HFF-Myc (cell line): ENCODE results near the gene GNPTAB.

Experiments used
- DNase-seq: peaks from one replicate; pipeline ENCODE4 v3.0.0-alpha.2; 2011; ENCODE audit warnings: low read depth; ENCODE audit errors: extremely low read depth
- H3K4me3 ChIP-seq: replicated peaks from 2 replicates; pipeline ENCODE4 v1.5.1; 2011; ENCODE audit warnings: low read depth, mild to moderate bottlenecking, control low read depth, low read length
- TF ChIP-seq, protein P1 (sequence below): IDR thresholded peaks from 2 replicates; pipeline ENCODE4 v1.5.1; 2012; ENCODE audit warnings: mild to moderate bottlenecking, low read depth, low read length, control low read depth; ENCODE audit errors: missing control alignments

Gene GNPTAB

DNA sequence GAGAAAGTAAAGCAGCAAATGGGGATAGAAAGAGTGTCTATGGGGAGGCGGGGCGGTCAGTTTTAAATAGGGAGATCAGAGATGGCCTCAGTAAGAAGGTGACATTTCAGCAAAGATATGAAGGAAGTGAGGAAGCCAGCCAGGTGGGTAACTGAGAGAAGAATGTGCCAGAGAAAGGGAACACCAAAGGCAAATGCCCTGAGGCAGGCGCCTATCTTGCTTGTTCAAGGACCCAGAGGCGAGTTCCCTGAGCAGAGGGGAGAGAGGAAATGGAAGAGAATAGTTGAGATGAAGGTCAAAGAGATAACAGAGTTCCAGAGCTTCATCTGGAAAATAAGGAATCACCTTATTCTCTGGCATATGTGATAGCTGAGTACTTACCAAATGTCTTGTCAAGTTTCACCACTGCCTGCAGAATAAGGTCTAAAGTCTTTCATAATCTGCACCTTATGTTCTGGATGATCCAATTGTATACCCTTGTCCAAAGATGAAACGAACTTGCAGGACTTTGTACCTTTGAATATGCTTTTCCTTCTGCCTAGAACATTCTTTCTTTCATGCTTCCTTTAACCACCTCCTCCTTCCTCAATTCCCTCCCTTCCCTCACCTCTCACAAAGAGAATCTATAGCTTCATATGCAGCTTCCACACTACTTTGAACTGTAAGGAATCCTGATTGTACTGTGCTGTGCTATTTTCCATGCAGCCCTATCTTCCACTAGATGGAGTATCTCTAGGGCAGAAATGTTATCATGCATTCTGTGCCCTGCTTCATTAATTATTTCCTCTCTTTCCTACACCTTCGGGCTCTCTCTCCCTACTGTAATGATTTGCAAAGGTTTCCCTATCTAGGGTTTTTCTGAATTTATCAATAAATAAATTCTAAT, 38.5 kb downstream of the GNPTAB start:
- no peak overlapping the region for H3K4me3 ChIP-seq
- TF ChIP-seq, protein P1, sequence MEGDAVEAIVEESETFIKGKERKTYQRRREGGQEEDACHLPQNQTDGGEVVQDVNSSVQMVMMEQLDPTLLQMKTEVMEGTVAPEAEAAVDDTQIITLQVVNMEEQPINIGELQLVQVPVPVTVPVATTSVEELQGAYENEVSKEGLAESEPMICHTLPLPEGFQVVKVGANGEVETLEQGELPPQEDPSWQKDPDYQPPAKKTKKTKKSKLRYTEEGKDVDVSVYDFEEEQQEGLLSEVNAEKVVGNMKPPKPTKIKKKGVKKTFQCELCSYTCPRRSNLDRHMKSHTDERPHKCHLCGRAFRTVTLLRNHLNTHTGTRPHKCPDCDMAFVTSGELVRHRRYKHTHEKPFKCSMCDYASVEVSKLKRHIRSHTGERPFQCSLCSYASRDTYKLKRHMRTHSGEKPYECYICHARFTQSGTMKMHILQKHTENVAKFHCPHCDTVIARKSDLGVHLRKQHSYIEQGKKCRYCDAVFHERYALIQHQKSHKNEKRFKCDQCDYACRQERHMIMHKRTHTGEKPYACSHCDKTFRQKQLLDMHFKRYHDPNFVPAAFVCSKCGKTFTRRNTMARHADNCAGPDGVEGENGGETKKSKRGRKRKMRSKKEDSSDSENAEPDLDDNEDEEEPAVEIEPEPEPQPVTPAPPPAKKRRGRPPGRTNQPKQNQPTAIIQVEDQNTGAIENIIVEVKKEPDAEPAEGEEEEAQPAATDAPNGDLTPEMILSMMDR, result peak; percentile 24
- no peak for DNase-seq

DNA sequence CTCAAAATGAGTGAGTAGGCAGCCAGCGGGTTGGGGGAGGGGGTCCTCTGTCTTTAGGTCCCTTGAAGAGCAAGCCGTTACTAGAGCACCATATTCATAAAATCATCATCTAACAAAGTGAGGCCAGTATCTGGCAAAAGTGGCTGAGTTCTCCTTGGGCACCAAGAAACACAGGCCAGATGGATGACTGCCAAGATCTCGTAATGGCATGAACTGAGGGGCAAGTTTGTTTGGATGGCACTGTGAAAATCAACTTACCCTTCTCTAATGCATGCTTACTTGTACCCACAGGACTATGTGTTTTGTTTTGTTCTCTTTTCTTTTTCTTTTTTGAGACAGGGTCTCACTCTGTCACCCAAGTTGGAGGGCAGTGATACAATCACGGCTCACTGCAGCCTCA, 41.6 kb downstream of the GNPTAB start:
- H3K4me3 ChIP-seq, result no peak overlapping the region
- no peak for DNase-seq
- TF ChIP-seq, protein P1, result no peak

DNA sequence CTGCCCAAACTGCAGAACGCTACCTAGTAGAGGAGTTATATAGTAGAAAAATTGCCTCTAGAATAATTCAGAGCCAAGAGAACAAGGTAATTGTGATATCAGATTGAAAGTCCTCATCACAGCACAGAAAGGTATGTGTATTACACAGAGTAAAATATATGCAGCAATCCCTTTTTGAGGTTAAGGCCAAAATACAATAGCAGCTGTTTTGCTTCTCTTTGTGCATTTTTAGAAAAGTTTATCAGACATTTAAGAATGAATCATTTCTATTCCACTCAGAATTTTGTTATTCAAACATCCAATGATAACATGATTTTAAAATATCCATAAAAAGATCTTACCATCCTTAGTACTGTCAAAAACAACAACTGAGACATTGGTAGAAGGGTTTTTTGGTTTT, 45.1 kb downstream of the GNPTAB start:
- no peak overlapping the region for H3K4me3 ChIP-seq
- no peak for DNase-seq
- TF ChIP-seq, protein P1, result no peak

DNA sequence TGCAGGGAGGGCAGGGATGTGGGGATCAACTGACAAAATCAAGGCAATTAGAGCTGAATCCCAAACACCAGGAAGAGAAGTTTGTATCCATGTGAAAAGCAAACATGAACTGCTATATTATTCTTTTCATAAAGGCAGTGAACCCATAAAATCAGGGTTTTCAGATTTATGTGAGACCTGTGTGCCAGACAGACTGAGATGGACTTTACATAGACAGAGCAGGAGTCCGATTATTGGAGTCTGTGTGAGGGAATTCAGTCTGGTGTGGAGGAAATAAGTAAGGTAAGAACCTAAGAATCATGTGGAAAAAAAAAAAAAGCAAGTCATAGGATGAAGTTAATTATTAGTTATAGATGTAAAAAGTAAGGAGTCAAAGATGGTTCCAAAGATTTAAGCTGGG, 46.4 kb downstream of the GNPTAB start:
- TF ChIP-seq, protein P1, result no peak
- no peak overlapping the region for H3K4me3 ChIP-seq
- no peak for DNase-seq

DNA sequence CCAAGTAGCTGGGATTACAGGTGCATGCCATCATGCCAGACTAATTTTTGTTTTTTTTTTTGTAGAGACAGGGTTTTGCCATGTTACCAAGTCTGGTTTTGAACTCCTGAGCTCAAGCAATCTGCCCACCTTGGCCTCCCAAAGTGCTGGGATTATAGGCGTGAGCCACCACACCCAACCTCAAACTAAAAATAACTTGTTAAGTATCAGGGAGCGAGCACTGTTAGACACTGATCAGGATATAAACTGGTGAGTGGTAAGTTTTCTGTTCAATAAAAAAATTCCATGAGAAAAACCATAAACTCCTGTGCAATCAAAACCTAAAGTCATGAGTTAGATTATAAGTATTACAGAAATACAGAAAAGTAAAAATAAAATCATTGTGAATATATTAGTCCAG, 46.9 kb downstream of the GNPTAB start:
- H3K4me3 ChIP-seq, result no peak overlapping the region
- TF ChIP-seq, protein P1, result no peak
- no peak for DNase-seq

DNA sequence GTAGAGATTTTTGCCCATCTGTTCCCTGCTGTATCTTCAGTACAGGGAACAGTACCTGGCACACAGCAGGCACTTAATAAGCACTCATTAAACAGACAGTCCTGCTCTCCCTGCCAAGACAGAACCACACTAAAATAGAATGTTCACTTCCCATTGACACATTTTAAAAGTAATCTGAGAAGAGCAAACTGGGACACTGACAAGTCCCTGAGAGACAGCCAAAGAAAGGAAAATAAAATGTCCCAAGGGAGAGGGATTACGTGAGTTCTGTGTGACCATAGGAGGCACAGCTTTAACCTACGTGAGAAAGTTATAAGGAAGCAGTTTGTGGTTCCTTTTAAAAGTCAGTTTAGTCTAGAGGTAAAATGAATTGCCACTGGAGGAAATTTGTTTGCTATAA, 47.6 kb downstream of the GNPTAB start:
- no peak for DNase-seq
- no peak overlapping the region for H3K4me3 ChIP-seq
- TF ChIP-seq, protein P1, result no peak
